Esophagus squamous epithelium (tissue), 4 donors: ENCODE results near the gene TMEM163.

Source experiments
- CTCF ChIP-seq, 6 experiments: fragments of 450-650 bp in 4 of 6; fragments of 200-600 bp in 2 of 6; sonication (generic) in 2 of 6; IDR thresholded peaks; one replicate each; pipeline ENCODE4 v1.5.1; 2016 to 2019; ENCODE audit warnings: antibody characterized with exemption in 6 of 6, mild to moderate bottlenecking in 4 of 6, moderate library complexity in 4 of 6
- POLR2A ChIP-seq, 4 donors: fragments of 450-650 bp; IDR thresholded peaks; one replicate each; pipeline ENCODE4 v1.6.1; 2017; ENCODE audit warnings: antibody characterized with exemption in 4 of 4, mild to moderate bottlenecking in 4 of 4, moderate library complexity in 3 of 4

- TF ChIP-seq CTCF (IDR thresholded peaks at IDR 0.05) (no peak), POLR2A (IDR thresholded peaks at IDR 0.05) (no peak)
Measured at GRCh38 chr2:134549104-134549503, 169.7 kb downstream of the TMEM163 start.
